HUES48 (cell line): ENCODE data around the gene EXOC3.
A peak's percentile ranks its signal among the peaks of the same experiment; 100 is the strongest.
"Not testable (repeated sequence)": the region's sequence is repeated elsewhere in the genome, so short reads cannot be mapped to it uniquely, and the experiment has no call there.

ENCODE experiments used
- H3K27ac ChIP-seq: one replicate; pipeline ENCODE4 v1.7.0; 2013; ENCODE audit warnings: low read depth, low read length, inconsistent platforms
- H3K27me3 ChIP-seq: 2 replicates; pipeline ENCODE4 v1.6.1; 2013; ENCODE audit warnings: mild to moderate bottlenecking, low read length; ENCODE audit not compliant: control insufficient read depth, insufficient read depth
- H3K36me3 ChIP-seq: 2 replicates; pipeline ENCODE4 v1.6.1; 2013; ENCODE audit warnings: low read length; ENCODE audit not compliant: control insufficient read depth, insufficient read depth
- H3K4me1 ChIP-seq: 2 replicates; pipeline ENCODE4 v1.6.1; 2013; ENCODE audit warnings: mild to moderate bottlenecking, low read length; ENCODE audit not compliant: control insufficient read depth, insufficient read depth
- H3K4me3 ChIP-seq: 2 replicates; pipeline ENCODE4 v1.5.1; 2013; ENCODE audit warnings: mild to moderate bottlenecking, low read depth, low read length
- H3K9ac ChIP-seq: 2 replicates; pipeline ENCODE4 v1.6.1; 2013; ENCODE audit warnings: mild to moderate bottlenecking, low read depth, low read length, moderate library complexity
- H3K9me3 ChIP-seq: 2 replicates; pipeline ENCODE4 v1.6.1; 2013; ENCODE audit warnings: low read length; ENCODE audit not compliant: control insufficient read depth, insufficient read depth

Gene EXOC3

GRCh38 chr5:400282-401145 lies 42.5 kb upstream of the EXOC3 start:
- Histone ChIP-seq H3K27me3 (no peaks in the 10 kb centered on the region), H3K36me3 (no peaks in the 10 kb centered on the region), H3K4me1 (peaks cover 16% of the 10 kb centered on the region), H3K27ac (peak overlapping the region; percentile 78), H3K9ac (no peak overlapping the region; the same call in none of the 2 replicates), H3K4me3 (no peak overlapping the region), H3K9me3 (no peaks in the 10 kb centered on the region)

GRCh38 chr5:401146-402034 lies 41.6 kb upstream of the EXOC3 start:
- no peaks in the 10 kb centered on the region for H3K36me3 ChIP-seq
- no peaks in the 10 kb centered on the region for H3K9me3 ChIP-seq
- H3K4me3 ChIP-seq, result no peak overlapping the region
- no peak overlapping the region for H3K9ac ChIP-seq
- no peaks in the 10 kb centered on the region for H3K27me3 ChIP-seq
- peaks cover 16% of the 10 kb centered on the region for H3K4me1 ChIP-seq
- no peak overlapping the region for H3K27ac ChIP-seq

- H3K4me1 ChIP-seq, result peaks cover 16% of the 10 kb centered on the region
- not testable (repeated sequence) for H3K27me3 ChIP-seq, H3K9ac ChIP-seq
Measured at GRCh38 chr5:402219-402614, 40.8 kb upstream of the EXOC3 start.

GRCh38 chr5:402615-403359 lies 40.2 kb upstream of the EXOC3 start:
- Histone ChIP-seq H3K36me3 (no peaks in the 10 kb centered on the region), H3K9ac (no peak overlapping the region), H3K4me3 (no peak overlapping the region), H3K4me1 (peaks cover 16% of the 10 kb centered on the region), H3K27me3 (no peaks in the 10 kb centered on the region), H3K27ac (no peak overlapping the region), H3K9me3 (no peaks in the 10 kb centered on the region)

More at GRCh38 chr5:402219-402614, 40.8 kb upstream of the EXOC3 start:
- not testable (repeated sequence) for H3K27ac ChIP-seq, H3K36me3 ChIP-seq, H3K4me3 ChIP-seq, H3K9me3 ChIP-seq

- Histone ChIP-seq H3K4me3 (no peak overlapping the region), H3K9ac (no peak overlapping the region), H3K4me1 (peaks cover 16% of the 10 kb centered on the region), H3K36me3 (no peaks in the 10 kb centered on the region), H3K27me3 (no peaks in the 10 kb centered on the region), H3K9me3 (no peaks in the 10 kb centered on the region), H3K27ac (no peak overlapping the region)
Measured at GRCh38 chr5:403995-404394, 39.0 kb upstream of the EXOC3 start.

- H3K9me3 ChIP-seq, result no peaks in the 10 kb centered on the region
- H3K36me3 ChIP-seq, result no peaks in the 10 kb centered on the region
- peaks cover 8% of the 10 kb centered on the region for H3K4me1 ChIP-seq
Measured at GRCh38 chr5:404666-405241, 38.2 kb upstream of the EXOC3 start.

GRCh38 chr5:405421-405820 lies 37.6 kb upstream of the EXOC3 start:
- H3K4me1 ChIP-seq, result peaks cover 2% of the 10 kb centered on the region; the same call in 1 of the 2 replicates
- no peak overlapping the region for H3K9ac ChIP-seq
- no peaks in the 10 kb centered on the region for H3K9me3 ChIP-seq
- no peaks in the 10 kb centered on the region for H3K27me3 ChIP-seq
- H3K27ac ChIP-seq, result no peak overlapping the region
- H3K4me3 ChIP-seq, result no peak overlapping the region
- H3K36me3 ChIP-seq, result no peaks in the 10 kb centered on the region

More at GRCh38 chr5:404666-405241, 38.2 kb upstream of the EXOC3 start:
- Histone ChIP-seq H3K9ac (no peak overlapping the region), H3K27me3 (no peaks in the 10 kb centered on the region), H3K27ac (no peak overlapping the region), H3K4me3 (no peak overlapping the region)

GRCh38 chr5:406041-406440 lies 36.9 kb upstream of the EXOC3 start:
- Histone ChIP-seq H3K9ac (no peak overlapping the region), H3K27me3 (no peaks in the 10 kb centered on the region), H3K4me3 (no peak overlapping the region), H3K27ac (no peak overlapping the region), H3K9me3 (no peaks in the 10 kb centered on the region), H3K4me1 (no peaks in the 10 kb centered on the region; the same call in 1 of the 2 replicates), H3K36me3 (no peaks in the 10 kb centered on the region)

GRCh38 chr5:407051-407450 lies 35.9 kb upstream of the EXOC3 start:
- H3K27me3 ChIP-seq, result no peaks in the 10 kb centered on the region
- H3K9me3 ChIP-seq, result no peaks in the 10 kb centered on the region
- H3K4me1 ChIP-seq, result no peaks in the 10 kb centered on the region; the same call in 1 of the 2 replicates
- H3K27ac ChIP-seq, result no peak overlapping the region
- no peak overlapping the region for H3K9ac ChIP-seq
- H3K4me3 ChIP-seq, result no peak overlapping the region
- H3K36me3 ChIP-seq, result no peaks in the 10 kb centered on the region

GRCh38 chr5:407801-408268 lies 35.1 kb upstream of the EXOC3 start:
- H3K9me3 ChIP-seq, result no peaks in the 10 kb centered on the region
- no peak overlapping the region for H3K9ac ChIP-seq
- no peak overlapping the region for H3K4me3 ChIP-seq
- no peaks in the 10 kb centered on the region; the same call in 1 of the 2 replicates for H3K4me1 ChIP-seq
- no peak overlapping the region for H3K27ac ChIP-seq
- no peaks in the 10 kb centered on the region for H3K36me3 ChIP-seq
- no peaks in the 10 kb centered on the region for H3K27me3 ChIP-seq
